Omental fat pad (tissue), 4 donors: ENCODE data around the gene MYCBP. TPM values are rescaled to one million over a fixed set of nuclear protein-coding genes. Genes with fewer than 3 reads are reported as not detected.

Experiments used
- ATAC-seq: fragments of 150-250 bp; one replicate; pipeline ENCODE4 v1.9.1; 2016; ENCODE audit warnings: mild to moderate bottlenecking, moderate library complexity; ENCODE audit not compliant: low FRiP score
- DNase-seq: peaks from one replicate; pipeline ENCODE4 v3.0.0-alpha.2; 2019; ENCODE audit warnings: low spot score
- CTCF ChIP-seq, 3 donors: fragments of 450-650 bp; IDR thresholded peaks; one replicate each; pipeline ENCODE4 v1.5.1; 2016 to 2017; ENCODE audit warnings: antibody characterized with exemption in 3 of 3, mild to moderate bottlenecking in 3 of 3, moderate library complexity in 2 of 3
- total RNA-seq, 4 donors: library from RNA; depleted of rRNA; stranded (reverse); fragments of >200 nt; gene quantifications; one replicate each; pipeline ENCODE4 v1.1.0, GENCODE V29; 2016

Gene MYCBP
- total RNA-seq, 4 donors from 2014 or later, result 5.8 to 17.0 (median 9.3) TPM

GRCh38 chr1:38870996-38871395 lies 2.2 kb downstream of the MYCBP start:
- no peak for TF ChIP-seq CTCF (IDR thresholded peaks at IDR 0.05)
- ATAC-seq, result no peak
- DNase-seq, result no peak

- ATAC-seq (no peak), DNase-seq (no peak)
- no peak for TF ChIP-seq CTCF (IDR thresholded peaks at IDR 0.05)
These were observed 5.9 kb downstream of the MYCBP start for GRCh38 chr1:38867208-38867607.

- no peak for TF ChIP-seq CTCF (IDR thresholded peaks at IDR 0.05)
- no peak for ATAC-seq
- DNase-seq, result no peak
These were observed 7.9 kb downstream of the MYCBP start for GRCh38 chr1:38865112-38865715.

GRCh38 chr1:38860454-38860795 lies 12.7 kb downstream of the MYCBP start:
- no peak for ATAC-seq
- DNase-seq, result no peak
- no peak for TF ChIP-seq CTCF (IDR thresholded peaks at IDR 0.05)

GRCh38 chr1:38859561-38860453 lies 13.3 kb downstream of the MYCBP start, which contains the start of gene RRAGC:
Gene RRAGC, minus strand, starts transcription at chr1:38859772. Its CDS starts 126 bp downstream, at chr1:38859646.
- peak; percentile 96 for ATAC-seq
- no peak for TF ChIP-seq CTCF (IDR thresholded peaks at IDR 0.05)

GRCh38 chr1:38858833-38859560 lies 14.2 kb downstream of the MYCBP start:
- TF ChIP-seq CTCF (IDR thresholded peaks at IDR 0.05), result no peak

More at GRCh38 chr1:38859561-38860453, 13.3 kb downstream of the MYCBP start, which contains the start of gene RRAGC:
- peak; percentile 99 for DNase-seq

More at GRCh38 chr1:38858833-38859560, 14.2 kb downstream of the MYCBP start:
- peak; percentile 61 for DNase-seq
- peak; percentile 78 for ATAC-seq
